HepG2 (cell line): ENCODE measurements around the gene GPR176. TPM values are rescaled to one million over a fixed set of nuclear protein-coding genes. Genes with fewer than 3 reads are reported as not detected.

Source experiments
- ARNT2 ChIP-seq: sonication (generic); formaldehyde crosslinking; IDR thresholded peaks from 2 replicates; pipeline ENCODE4 v1.8.0; 2022; ENCODE audit warnings: mild to moderate bottlenecking, low read depth, missing genetic modification reagents, moderate library complexity
- BORCS8-MEF2B ChIP-seq: sonication (generic); formaldehyde crosslinking; IDR thresholded peaks from 2 replicates; pipeline ENCODE4 v1.8.0; 2022; ENCODE audit warnings: mild to moderate bottlenecking, missing genetic modification reagents
- CCAR2 ChIP-seq: fragments of 200-400 bp; formaldehyde crosslinking; optimal IDR thresholded peaks from 2 replicates; pipeline ENCODE3; 2018; ENCODE audit warnings: low read depth, mild to moderate bottlenecking, low read length, moderate library complexity
- GABPA ChIP-seq, 2 experiments: IDR thresholded peaks; 2 replicates each; pipeline ENCODE4 v1.6.1; 2011 to 2016; ENCODE audit warnings: low read depth in 2 of 2, low read length in 1 of 2, missing biosample characterization in 1 of 2, missing genetic modification characterization in 1 of 2
- GFI1 ChIP-seq: sonication (generic); formaldehyde crosslinking; IDR thresholded peaks from 2 replicates; pipeline ENCODE4 v1.5.0; 2020; ENCODE audit warnings: missing genetic modification reagents, mild to moderate bottlenecking, borderline replicate concordance
- GTF3A ChIP-seq: sonication (generic); formaldehyde crosslinking; conservative IDR thresholded peaks from 2 replicates; pipeline ENCODE4 v1.4.0; 2020; ENCODE audit warnings: mild to moderate bottlenecking, missing genetic modification reagents
- POLR2AphosphoS5 ChIP-seq: IDR thresholded peaks from 2 replicates; pipeline ENCODE4 v1.6.1; 2012; ENCODE audit warnings: low read depth, low read length
- TEAD3 ChIP-seq: optimal IDR thresholded peaks from 2 replicates; pipeline ENCODE3; 2016; ENCODE audit warnings: borderline replicate concordance
- ZIK1 ChIP-seq: sonication (generic); formaldehyde crosslinking; IDR thresholded peaks from 2 replicates; pipeline ENCODE4 v1.5.0; 2020; ENCODE audit warnings: mild to moderate bottlenecking, low read depth, missing genetic modification reagents, borderline replicate concordance
- ZNF331 ChIP-seq: sonication (generic); formaldehyde crosslinking; IDR thresholded peaks from 2 replicates; pipeline ENCODE4 v1.4.0; 2020; ENCODE audit warnings: missing genetic modification reagents
- polyA plus RNA-seq, 8 experiments: library from polyadenylated mRNA; depleted of rRNA in 3 of 8; stranded (reverse) in 7 of 8; unstranded in 1 of 8; fragments of >200 nt; fragmentation: Illumina TruSeq in 4 of 8; extraction: Trizol in 4 of 8; gene quantifications; 2 replicates each; pipeline versions ENCODE4 v1.2.1 to v1.2.3, GENCODE V29; 2011 to 2016; ENCODE audit warnings: low read depth in 4 of 8, missing spikeins in 1 of 8, mixed read lengths in 1 of 8; ENCODE audit not compliant: insufficient read depth in 1 of 8
- total RNA-seq, 5 experiments: library from RNA; depleted of rRNA; stranded (reverse); fragments of >200 nt; fragmentation: Illumina TruSeq; extraction: Trizol; gene quantifications; 2 replicates each; pipeline ENCODE4 v1.2.3, GENCODE V29; 2016; ENCODE audit warnings: low read depth in 1 of 5
- TF ChIP-seq, protein P1 (sequence below): sonication (generic); formaldehyde crosslinking; IDR thresholded peaks from 2 replicates; pipeline ENCODE4 v1.5.1; 2020; ENCODE audit warnings: missing genetic modification reagents, mild to moderate bottlenecking, borderline replicate concordance
- TF ChIP-seq, protein P2 (sequence below): IDR thresholded peaks from 2 replicates; pipeline ENCODE4 v1.6.1; 2012; ENCODE audit warnings: inconsistent platforms
- TF ChIP-seq, protein P3 (sequence below): sonication (generic); formaldehyde crosslinking; IDR thresholded peaks from 2 replicates; pipeline ENCODE4 v1.8.0; 2022; ENCODE audit warnings: mild to moderate bottlenecking, missing genetic modification reagents
- TF ChIP-seq, protein P4 (sequence below), 2 experiments: sonication (generic) in 1 of 2; formaldehyde crosslinking in 1 of 2; IDR thresholded peaks; 2 replicates each; pipeline versions ENCODE4 v1.4.0 to v1.6.1; 2018 to 2020; ENCODE audit warnings: missing genetic modification reagents in 2 of 2, borderline replicate concordance in 1 of 2, low read depth in 1 of 2, mild to moderate bottlenecking in 1 of 2, missing biosample characterization in 1 of 2
- TF ChIP-seq, protein P5 (sequence below): sonication (generic); formaldehyde crosslinking; IDR thresholded peaks from 2 replicates; pipeline ENCODE4 v1.5.0; 2020; ENCODE audit warnings: missing genetic modification reagents

The GPR176 gene
- total and polyA plus RNA-seq, 2 of the 13 experiments (the other 11 are each of a cell fraction or from before 2014, with no cell fraction given): 0.11 to 0.20 TPM

DNA sequence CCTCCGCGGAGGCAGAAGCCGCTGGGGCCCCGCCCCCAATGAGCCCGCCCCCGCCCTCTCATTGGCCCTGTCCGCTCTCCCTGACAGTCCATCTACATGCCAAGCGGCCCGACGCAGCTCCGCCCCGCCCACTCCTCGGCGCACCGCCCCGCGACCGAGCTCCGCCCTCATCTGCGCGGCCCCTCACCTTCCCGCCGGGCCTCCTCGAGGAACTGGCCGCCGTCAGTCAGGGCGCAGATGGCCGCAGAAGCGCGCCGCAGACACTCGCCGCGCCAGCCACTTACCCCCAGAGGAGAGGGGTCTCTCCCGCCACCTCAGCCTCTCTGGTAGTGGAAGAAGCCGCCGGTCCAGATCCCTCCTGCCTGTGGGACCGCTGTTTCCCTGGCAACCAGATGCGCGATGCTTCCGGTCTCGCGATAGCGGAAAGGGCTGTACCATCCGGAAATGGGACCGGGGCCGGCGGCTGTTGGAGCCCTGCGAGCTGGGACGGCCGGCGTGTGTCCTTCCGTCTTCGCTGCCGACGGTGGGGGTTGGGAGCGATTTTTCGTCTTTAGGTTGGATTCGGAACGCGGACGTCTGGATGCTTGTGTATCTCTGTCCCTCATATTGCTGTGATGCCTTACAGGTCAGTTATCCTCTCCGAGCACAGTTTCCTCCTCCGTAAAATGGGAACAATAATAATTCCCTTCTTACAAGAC lies 137.5 kb downstream of the GPR176 start, which contains the start of gene FSIP1 (continued):
- TF ChIP-seq, protein P1, sequence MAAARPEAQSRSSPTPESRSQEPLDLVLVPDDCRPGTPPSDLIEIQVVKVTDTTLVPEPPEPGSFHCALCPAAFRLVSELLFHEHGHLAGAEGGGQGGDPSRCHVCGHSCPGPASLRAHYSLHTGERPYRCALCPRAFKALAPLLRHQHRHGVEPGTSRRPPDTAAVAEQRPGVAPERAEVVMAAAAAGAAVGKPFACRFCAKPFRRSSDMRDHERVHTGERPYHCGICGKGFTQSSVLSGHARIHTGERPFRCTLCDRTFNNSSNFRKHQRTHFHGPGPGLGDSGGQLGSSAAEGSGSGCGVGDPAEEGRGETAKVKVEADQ (CRISPR knock-in tag): no peak
- TF ChIP-seq GTF3A (no peak), BORCS8-MEF2B (CRISPR knock-in tag) (peak; percentile 55; the same call in 1 of the 2 replicates), ZNF331 (CRISPR knock-in tag) (no peak; the same call in 1 of the 2 replicates), GABPA (IDR thresholded peaks at IDR 0.05; ENCODE audit: low read depth, low read length) (peak; percentile 70), GABPA (CRISPR knock-in tag; IDR thresholded peaks at IDR 0.05; ENCODE audit: low read depth) (peak; percentile 90), GFI1 (CRISPR knock-in tag) (0 out of 2 replicates have a peak, but pooled peaks have one; percentile 31), TEAD3 (CRISPR knock-in tag) (peak; percentile 58), ZIK1 (CRISPR knock-in tag) (no peak), CCAR2 (no peak), POLR2AphosphoS5 (peak; percentile 64), ARNT2 (CRISPR knock-in tag) (peak; percentile 96; the same call in 1 of the 2 replicates)
- TF ChIP-seq, protein P2, sequence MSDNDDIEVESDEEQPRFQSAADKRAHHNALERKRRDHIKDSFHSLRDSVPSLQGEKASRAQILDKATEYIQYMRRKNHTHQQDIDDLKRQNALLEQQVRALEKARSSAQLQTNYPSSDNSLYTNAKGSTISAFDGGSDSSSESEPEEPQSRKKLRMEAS: peak; percentile 66; the same call in 1 of the 2 replicates
- TF ChIP-seq, protein P3, sequence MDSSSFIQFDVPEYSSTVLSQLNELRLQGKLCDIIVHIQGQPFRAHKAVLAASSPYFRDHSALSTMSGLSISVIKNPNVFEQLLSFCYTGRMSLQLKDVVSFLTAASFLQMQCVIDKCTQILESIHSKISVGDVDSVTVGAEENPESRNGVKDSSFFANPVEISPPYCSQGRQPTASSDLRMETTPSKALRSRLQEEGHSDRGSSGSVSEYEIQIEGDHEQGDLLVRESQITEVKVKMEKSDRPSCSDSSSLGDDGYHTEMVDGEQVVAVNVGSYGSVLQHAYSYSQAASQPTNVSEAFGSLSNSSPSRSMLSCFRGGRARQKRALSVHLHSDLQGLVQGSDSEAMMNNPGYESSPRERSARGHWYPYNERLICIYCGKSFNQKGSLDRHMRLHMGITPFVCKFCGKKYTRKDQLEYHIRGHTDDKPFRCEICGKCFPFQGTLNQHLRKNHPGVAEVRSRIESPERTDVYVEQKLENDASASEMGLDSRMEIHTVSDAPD (CRISPR knock-in tag): no peak
- TF ChIP-seq, protein P4, sequence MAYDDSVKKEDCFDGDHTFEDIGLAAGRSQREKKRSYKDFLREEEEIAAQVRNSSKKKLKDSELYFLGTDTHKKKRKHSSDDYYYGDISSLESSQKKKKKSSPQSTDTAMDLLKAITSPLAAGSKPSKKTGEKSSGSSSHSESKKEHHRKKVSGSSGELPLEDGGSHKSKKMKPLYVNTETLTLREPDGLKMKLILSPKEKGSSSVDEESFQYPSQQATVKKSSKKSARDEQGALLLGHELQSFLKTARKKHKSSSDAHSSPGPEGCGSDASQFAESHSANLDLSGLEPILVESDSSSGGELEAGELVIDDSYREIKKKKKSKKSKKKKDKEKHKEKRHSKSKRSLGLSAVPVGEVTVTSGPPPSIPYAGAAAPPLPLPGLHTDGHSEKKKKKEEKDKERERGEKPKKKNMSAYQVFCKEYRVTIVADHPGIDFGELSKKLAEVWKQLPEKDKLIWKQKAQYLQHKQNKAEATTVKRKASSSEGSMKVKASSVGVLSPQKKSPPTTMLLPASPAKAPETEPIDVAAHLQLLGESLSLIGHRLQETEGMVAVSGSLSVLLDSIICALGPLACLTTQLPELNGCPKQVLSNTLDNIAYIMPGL (CRISPR knock-in tag; IDR thresholded peaks at IDR 0.05; ENCODE audit: borderline replicate concordance in 1 of 2, low read depth in 1 of 2): peak; percentile 69 to 75; a peak in 3 of 4 replicates
- TF ChIP-seq, protein P5, sequence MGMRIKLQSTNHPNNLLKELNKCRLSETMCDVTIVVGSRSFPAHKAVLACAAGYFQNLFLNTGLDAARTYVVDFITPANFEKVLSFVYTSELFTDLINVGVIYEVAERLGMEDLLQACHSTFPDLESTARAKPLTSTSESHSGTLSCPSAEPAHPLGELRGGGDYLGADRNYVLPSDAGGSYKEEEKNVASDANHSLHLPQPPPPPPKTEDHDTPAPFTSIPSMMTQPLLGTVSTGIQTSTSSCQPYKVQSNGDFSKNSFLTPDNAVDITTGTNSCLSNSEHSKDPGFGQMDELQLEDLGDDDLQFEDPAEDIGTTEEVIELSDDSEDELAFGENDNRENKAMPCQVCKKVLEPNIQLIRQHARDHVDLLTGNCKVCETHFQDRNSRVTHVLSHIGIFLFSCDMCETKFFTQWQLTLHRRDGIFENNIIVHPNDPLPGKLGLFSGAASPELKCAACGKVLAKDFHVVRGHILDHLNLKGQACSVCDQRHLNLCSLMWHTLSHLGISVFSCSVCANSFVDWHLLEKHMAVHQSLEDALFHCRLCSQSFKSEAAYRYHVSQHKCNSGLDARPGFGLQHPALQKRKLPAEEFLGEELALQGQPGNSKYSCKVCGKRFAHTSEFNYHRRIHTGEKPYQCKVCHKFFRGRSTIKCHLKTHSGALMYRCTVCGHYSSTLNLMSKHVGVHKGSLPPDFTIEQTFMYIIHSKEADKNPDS (CRISPR knock-in tag): no peak
